HUDEP-2 (cell line): ENCODE results near the gene SNAP29.
"Not testable (repeated sequence)": the region's sequence is repeated elsewhere in the genome, so short reads cannot be mapped to it uniquely, and the experiment has no call there.

ENCODE experiments used
- DNase-seq, 76 experiments: peaks; one replicate each; lab custom pipeline; 2025; ENCODE audit not compliant: unreplicated experiment in 76 of 76; lab: John Stamatoyannopoulos, UW

Gene SNAP29

DNA sequence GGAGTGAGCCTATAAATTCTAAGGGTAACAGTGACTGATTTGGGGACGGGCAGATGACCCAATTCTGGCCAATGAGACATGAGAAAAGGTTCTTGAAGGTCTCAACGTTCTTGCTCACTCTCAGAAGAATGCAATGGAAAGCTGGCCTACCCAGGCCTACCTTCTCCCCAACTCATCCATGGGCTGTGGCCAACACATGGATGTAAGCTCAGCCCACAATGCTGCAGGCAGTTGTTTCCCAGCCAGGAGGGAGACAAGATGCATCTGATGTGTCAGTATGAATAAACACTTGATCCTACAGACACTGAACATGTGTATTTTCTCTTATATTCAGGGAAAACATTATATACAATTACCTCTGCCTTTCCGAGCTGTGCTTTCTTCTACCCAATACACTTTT is 24.6 kb upstream of the SNAP29 start:
- no peak for DNase-seq

DNA sequence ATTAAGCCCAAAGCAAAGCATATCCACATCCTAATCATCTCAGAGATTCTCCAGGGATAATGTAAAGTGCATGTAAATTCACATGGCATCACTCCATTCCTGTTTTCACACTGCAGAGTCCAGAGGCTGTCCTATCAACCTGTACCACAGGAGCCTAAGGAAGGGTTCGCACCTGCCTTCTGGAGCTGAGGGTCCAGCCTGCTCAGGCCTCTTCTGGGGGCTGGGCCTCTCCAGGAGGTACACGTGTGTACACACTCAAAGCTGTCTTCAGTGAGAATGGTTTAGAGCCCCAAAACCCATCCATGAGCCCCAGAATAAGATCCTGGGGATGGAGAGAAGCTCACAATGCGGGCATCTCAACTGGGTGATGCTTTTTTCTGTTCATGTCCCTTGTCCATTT is 24.1 kb upstream of the SNAP29 start:
- DNase-seq: no peak

GRCh38 chr22:20836987-20837823 is 21.6 kb upstream of the SNAP29 start:
- DNase-seq: no peak

- DNase-seq: not testable (repeated sequence)
Measured at GRCh38 chr22:20839354-20839753, 19.5 kb upstream of the SNAP29 start.

DNA sequence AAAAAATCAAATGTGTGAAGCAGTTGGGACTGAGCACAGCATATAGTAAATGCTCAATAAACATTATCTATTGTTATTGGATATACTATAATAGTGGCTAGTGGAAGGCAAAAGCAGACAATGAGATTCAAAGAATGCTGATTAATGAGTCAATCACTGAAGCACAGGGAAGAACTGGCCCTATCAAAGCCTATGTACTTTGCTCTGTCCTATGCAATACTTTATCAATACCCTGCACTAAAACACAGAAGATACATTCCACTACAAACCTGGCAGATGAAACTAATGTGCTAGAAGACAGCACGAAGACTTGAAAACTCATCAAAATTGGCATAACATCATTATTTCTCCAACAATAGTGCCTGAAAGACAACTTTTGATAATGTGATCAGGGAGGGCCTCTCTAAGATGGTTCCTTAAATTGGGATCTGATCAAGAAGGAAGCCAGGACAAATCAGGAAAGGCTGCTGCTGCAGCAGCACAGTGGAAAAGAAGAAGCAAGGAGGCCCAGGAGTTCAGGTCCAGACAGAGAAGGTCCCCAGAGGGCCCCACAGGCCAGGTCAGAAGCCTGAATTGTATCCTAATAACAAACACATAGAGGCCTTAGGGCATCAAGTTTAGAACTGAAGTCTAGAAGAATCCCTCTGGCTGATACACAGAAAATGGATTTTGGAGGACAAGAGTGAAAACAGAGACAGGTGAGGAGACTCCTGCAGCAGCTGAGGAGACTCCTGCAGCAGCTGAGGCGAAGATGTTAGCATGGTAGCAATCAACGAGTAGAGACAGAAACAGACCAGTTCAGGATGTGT is 18.8 kb upstream of the SNAP29 start:
- no peak for DNase-seq

DNA sequence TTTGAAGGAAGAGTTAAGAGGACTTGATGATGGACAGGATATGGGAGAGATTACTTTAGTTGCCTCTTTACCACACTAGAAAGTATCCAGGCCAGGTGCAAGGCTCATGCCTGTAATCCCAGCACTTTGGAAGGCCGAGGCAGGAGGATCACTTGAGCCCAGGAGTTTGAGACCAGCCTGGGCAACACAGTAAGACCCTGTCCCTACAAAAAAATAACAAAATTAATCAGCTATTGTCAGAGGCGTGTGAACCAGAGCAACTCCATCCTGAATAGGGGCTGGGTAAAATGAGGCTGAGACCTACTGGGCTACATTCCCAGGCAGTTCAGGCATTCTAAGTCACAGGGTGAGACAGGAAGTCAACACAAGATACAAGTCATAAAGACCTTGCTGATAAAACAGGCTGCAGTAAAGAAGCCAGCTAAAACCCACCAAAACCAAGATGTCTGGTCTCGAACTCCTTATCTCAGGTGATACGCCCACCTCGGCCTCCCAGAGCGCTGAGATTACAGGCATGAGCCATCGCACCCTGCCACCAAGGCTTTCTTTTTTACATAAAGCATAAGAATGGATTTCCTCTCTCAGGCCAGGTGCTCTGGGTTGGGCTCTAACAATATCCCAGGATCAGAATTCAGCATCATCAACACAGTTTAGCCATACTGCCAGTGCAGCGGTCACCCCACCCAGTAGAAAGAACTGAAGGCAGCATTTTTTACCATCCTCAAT is 18.0 kb upstream of the SNAP29 start:
- DNase-seq: no peak

DNA sequence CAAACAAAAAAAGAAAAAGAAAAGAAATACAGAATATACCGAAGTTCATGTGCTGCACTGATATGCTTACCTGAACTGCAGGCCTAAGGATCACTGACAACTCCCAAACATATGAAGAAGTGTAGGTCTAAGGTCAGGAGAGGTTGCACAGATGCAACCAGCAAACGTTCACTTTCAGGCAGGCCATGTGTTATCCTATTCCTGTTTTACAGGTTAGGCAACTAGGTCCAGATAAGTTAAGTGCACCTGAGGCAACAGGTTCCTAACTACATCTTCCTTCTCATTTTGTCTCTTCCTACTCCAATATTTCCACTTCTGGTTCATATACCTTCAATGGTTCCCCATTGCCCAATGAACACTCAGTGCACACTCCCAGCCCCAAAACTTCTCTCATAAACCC is 15.3 kb upstream of the SNAP29 start:
- DNase-seq: no peak

GRCh38 chr22:20844055-20845037 is 14.5 kb upstream of the SNAP29 start:
- DNase-seq: no peak

DNA sequence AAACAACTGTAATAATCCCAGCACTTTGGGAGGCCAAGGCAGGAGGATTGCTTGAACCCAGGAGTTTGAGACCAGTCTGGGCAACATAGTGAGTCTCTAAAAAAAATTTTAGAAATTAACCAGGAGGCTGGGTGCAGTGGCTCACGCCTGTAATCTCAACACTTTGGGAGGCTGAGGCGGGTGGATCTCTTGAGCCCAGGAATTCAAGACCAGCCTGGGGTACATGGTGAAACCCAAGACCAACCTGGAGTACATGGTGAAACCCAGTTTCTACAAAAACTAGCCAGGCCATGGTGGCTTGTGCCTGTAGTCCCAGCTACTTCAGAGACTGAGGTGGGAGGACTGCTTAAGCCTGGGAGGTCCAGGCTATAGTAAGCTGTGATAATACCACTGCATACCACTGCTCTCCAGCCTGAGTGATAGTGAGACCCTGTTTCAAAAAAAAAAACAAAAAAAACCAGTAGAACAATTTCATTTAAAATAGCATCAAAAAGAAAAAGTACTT is 11.4 kb upstream of the SNAP29 start:
- no peak for DNase-seq

DNA sequence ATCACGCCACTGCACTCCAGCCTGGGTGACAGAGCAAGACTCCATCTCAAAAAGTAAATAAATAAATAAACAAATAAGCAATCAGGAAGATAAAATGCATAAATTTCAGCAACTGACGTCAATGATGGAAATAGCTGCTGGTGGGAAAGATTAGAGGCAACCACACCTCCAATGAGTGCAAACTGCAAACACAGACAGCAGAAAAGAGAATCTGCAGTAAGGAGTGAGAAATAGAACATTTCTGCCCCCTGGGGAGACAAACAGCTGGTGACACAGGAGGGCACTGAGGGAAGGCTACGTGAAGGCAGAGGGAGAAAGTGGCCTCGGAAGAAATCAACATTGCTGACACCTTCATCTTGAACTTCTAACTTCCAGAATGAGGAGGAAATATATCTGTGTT is 6.7 kb upstream of the SNAP29 start:
- DNase-seq: no peak

DNA sequence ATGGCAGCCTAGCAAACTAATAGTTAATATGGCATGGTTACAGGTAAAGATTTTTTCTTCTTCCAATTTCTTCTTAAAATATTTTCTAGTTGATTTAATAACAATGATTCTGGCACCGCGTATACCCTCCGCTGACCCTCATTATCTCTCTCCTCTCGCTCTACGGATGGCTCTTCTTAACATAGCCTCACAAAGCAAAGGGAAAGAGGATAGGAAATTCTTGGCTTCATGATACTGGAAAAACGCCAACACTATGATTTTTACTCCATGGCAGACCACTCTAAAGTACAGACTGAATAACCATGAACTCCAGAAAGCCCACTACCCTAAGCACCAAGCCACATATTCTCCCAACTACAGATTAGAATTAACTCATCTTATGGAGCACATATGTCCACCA is 6.3 kb upstream of the SNAP29 start:
- DNase-seq: no peak

GRCh38 chr22:20853236-20853660 is 5.6 kb upstream of the SNAP29 start:
- no peak for DNase-seq

- peak in 46 of 76 experiments; percentile 3 to 61 (median 24) for DNase-seq
Measured at GRCh38 chr22:20857247-20857643, 1.6 kb upstream of the SNAP29 start.

GRCh38 chr22:20857838-20858614 is 781 bp upstream of the SNAP29 start:
- peak in 50 of 76 experiments; percentile 18 to 74 (median 60) for DNase-seq

DNA sequence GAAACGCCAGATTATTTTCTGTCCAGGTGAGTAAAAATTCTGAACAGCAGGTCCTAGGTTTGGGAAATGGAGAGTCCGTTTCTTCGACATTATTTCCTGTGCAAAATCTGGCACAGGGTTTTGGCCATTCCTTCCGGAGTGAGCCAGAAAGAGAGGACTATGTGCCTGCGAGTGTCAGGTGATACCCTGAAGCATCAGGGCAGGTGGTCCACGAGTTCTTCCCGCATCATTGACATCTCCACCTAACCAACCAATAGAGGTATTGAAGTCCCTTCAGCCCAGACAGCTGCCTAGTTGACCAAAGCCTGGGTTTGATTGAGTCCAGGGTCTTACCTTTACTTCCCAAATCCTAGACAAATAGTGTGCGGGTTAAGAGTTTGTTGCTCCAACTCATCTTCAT is 808 bp downstream of the SNAP29 start:
- DNase-seq: no peak

DNA sequence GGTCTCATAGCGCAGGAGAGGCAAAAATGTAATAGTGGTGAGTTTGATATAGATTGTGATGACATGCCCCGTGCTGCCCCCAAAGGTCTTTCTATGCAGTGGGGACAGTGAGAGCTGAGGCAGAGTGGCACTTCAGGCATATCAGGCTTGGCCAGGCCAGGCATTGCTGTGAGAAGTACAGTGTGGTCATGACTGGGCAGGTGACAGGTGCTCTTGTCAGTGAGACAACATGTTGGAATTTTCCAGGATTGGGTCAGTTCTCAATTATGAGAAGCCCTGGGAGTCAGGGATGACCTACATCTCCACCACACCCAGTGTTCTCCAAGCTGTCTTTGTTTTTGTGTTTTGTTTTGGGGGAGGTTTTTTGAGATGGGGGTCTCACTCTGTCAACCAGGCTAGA is 3.7 kb downstream of the SNAP29 start:
- no peak for DNase-seq

DNA sequence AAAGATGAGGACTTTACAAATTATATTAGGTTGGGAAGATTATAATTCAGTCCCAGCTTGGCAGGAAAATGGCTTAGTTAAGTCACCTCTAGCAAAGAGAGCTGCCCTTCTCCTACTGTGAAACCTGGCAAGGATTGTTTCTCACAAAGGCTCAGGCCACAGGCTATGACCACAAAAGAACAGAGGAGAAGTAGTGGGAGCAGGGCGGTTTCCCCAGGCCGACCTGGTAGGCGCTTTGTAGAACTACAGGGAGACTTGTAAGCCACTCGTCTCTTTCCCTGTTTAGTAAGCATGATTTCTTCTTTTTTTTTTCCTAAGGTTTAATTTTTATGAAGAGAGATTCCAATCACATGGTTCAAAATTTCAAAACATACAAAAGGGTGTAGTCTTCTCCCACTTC is 4.6 kb downstream of the SNAP29 start:
- DNase-seq: no peak

- DNase-seq: no peak
Measured at GRCh38 chr22:20864186-20864908, 5.5 kb downstream of the SNAP29 start.
